ENCODE measurements around the gene PRKAR2B. TPM values are rescaled to one million over a fixed set of nuclear protein-coding genes. Genes with fewer than 3 reads are reported as not detected.

The PRKAR2B gene
- total RNA-seq, 1 donor from 2014 or later: 7.8 TPM

DNA sequence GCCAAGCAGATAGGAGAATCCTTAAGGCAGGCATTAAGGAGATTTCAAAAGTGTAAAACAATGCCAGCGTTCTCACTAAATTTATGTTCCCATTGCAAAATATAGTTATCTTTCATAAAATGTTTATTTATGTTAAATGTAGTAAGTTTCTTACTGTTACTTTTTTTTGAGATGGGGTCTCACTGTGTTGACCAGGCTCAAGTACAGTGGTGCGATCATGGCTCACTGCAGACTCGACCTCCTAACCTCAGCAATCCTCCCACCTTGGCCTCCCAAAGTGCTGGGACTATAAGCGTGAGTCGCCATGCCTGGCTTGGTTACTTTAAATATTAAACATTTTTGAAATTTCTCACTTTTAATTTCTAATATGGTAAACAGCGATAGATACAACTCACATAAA is 31.8 kb upstream of the PRKAR2B start:
- TF ChIP-seq, protein P1, sequence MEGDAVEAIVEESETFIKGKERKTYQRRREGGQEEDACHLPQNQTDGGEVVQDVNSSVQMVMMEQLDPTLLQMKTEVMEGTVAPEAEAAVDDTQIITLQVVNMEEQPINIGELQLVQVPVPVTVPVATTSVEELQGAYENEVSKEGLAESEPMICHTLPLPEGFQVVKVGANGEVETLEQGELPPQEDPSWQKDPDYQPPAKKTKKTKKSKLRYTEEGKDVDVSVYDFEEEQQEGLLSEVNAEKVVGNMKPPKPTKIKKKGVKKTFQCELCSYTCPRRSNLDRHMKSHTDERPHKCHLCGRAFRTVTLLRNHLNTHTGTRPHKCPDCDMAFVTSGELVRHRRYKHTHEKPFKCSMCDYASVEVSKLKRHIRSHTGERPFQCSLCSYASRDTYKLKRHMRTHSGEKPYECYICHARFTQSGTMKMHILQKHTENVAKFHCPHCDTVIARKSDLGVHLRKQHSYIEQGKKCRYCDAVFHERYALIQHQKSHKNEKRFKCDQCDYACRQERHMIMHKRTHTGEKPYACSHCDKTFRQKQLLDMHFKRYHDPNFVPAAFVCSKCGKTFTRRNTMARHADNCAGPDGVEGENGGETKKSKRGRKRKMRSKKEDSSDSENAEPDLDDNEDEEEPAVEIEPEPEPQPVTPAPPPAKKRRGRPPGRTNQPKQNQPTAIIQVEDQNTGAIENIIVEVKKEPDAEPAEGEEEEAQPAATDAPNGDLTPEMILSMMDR (IDR thresholded peaks at IDR 0.05; ENCODE audit: unreplicated experiment): no peak
- Mint-ChIP-seq H3K36me3 (no peaks in the 10 kb centered on the region), H3K4me1 (peaks cover 9% of the 10 kb centered on the region), H3K27ac (no peak overlapping the region), H3K9me3 (no peaks in the 10 kb centered on the region), H3K27me3 (ENCODE audit: low read depth) (no peaks in the 10 kb centered on the region), H3K4me3 (no peak overlapping the region)
- DNase-seq (ENCODE audit: low spot score in 2 of 2, unreplicated experiment in 2 of 2): no peak

- no peak overlapping the region for H3K4me3 Mint-ChIP-seq
- H3K4me1 Mint-ChIP-seq: peaks cover 9% of the 10 kb centered on the region
- H3K27ac Mint-ChIP-seq: no peak overlapping the region
- H3K36me3 Mint-ChIP-seq: no peaks in the 10 kb centered on the region
- no peaks in the 10 kb centered on the region for H3K27me3 Mint-ChIP-seq (ENCODE audit: low read depth)
- TF ChIP-seq, protein P1 (IDR thresholded peaks at IDR 0.05; ENCODE audit: unreplicated experiment): no peak
- no peak for DNase-seq (ENCODE audit: low spot score in 2 of 2, unreplicated experiment in 2 of 2)
- H3K9me3 Mint-ChIP-seq: no peaks in the 10 kb centered on the region
Measured at GRCh38 chr7:107014387-107015023, 30.0 kb upstream of the PRKAR2B start.

DNA sequence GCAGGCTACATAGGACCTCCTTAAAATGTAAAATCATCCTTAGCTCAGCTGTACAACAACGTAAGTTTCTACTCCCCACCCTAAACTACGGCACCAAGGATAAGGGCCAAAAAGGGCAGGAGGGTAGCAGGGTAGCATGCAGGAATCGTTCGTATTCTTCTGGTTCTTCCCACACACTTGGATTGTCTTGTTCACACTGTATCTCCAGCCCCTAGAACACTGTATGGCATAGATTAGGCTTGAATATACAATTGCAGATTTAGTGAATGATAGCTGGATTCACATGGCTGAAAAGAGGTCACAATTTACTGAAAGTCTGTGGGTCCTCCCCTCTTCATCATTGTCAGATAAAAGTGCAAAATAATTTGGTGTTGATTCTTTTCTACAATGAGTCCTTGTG is 28.2 kb upstream of the PRKAR2B start:
- H3K4me3 Mint-ChIP-seq: no peak overlapping the region
- no peak overlapping the region for H3K27ac Mint-ChIP-seq
- no peaks in the 10 kb centered on the region for H3K36me3 Mint-ChIP-seq
- no peaks in the 10 kb centered on the region for H3K9me3 Mint-ChIP-seq
- H3K4me1 Mint-ChIP-seq: peaks cover 9% of the 10 kb centered on the region
- no peak for DNase-seq (ENCODE audit: low spot score in 2 of 2, unreplicated experiment in 2 of 2)
- TF ChIP-seq, protein P1 (IDR thresholded peaks at IDR 0.05; ENCODE audit: unreplicated experiment): no peak
- H3K27me3 Mint-ChIP-seq (ENCODE audit: low read depth): no peaks in the 10 kb centered on the region

GRCh38 chr7:107017965-107018719 is 26.4 kb upstream of the PRKAR2B start:
- Mint-ChIP-seq H3K36me3 (no peaks in the 10 kb centered on the region), H3K27me3 (ENCODE audit: low read depth) (no peaks in the 10 kb centered on the region), H3K9me3 (peaks cover 7% of the 10 kb centered on the region), H3K4me3 (no peak overlapping the region), H3K27ac (no peak overlapping the region), H3K4me1 (peaks cover 9% of the 10 kb centered on the region)
- TF ChIP-seq, protein P1 (IDR thresholded peaks at IDR 0.05; ENCODE audit: unreplicated experiment): no peak
- DNase-seq (ENCODE audit: low spot score in 2 of 2, unreplicated experiment in 2 of 2): no peak

- no peak for DNase-seq (ENCODE audit: low spot score in 2 of 2, unreplicated experiment in 2 of 2)
- Mint-ChIP-seq H3K4me3 (no peak overlapping the region), H3K27me3 (ENCODE audit: low read depth) (no peaks in the 10 kb centered on the region), H3K36me3 (no peaks in the 10 kb centered on the region), H3K4me1 (peaks cover 6% of the 10 kb centered on the region), H3K9me3 (peaks cover 14% of the 10 kb centered on the region), H3K27ac (no peak overlapping the region)
- TF ChIP-seq, protein P1 (IDR thresholded peaks at IDR 0.05; ENCODE audit: unreplicated experiment): no peak
Measured at GRCh38 chr7:107020400-107020799, 24.1 kb upstream of the PRKAR2B start.

Measured in mesothelial cell of epicardium (in vitro differentiated cells).